GM12891 (cell line): ENCODE results near the gene BTNL8.

Experiments used
- POLR2A ChIP-seq: IDR thresholded peaks from 2 replicates; pipeline ENCODE4 v1.6.1; 2011; ENCODE audit warnings: low read depth, low read length, control low read depth
- POLR2AphosphoS5 ChIP-seq: IDR thresholded peaks from 2 replicates; pipeline ENCODE4 v1.6.1; 2011; ENCODE audit warnings: low read depth, low read length, control low read depth
- TAF1 ChIP-seq: IDR thresholded peaks from 2 replicates; pipeline ENCODE4 v1.6.1; 2011; ENCODE audit warnings: low read depth, low read length, control low read depth

DNA sequence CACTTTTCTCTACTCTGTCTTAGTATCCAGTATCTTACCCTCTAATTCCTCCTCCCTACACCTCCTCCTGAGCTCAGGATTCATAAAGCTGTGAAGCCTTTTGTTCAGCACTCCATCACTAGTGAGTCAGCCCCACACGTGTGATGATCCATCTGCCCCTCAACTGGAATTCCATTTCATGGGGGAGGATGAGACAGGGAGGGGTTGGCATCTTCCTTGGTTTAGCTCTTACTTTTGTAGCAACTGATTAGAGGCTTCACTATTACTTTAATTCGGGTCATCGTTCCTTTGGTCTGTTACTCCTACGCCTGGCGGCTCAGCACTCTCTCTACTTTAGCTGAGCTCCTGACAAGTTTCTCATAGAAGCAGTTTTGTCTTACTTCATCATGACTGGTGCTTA is 11.8 kb downstream of the BTNL8 start:
- TF ChIP-seq POLR2A (no peak), TAF1 (no peak), POLR2AphosphoS5 (no peak)
